HG02870 (cell line): ENCODE results near the gene VIPR2.
"Not testable (repeated sequence)": the region's sequence is repeated elsewhere in the genome, so short reads cannot be mapped to it uniquely, and the experiment has no call there.

ENCODE experiments used
- ATAC-seq: cut with Tn5 transposase; IDR thresholded peaks from one replicate; pipeline ENCODE4 v1.9.1; 2021; ENCODE audit warnings: mild to moderate bottlenecking, moderate library complexity; ENCODE audit not compliant: unreplicated experiment

The VIPR2 gene, protein sequence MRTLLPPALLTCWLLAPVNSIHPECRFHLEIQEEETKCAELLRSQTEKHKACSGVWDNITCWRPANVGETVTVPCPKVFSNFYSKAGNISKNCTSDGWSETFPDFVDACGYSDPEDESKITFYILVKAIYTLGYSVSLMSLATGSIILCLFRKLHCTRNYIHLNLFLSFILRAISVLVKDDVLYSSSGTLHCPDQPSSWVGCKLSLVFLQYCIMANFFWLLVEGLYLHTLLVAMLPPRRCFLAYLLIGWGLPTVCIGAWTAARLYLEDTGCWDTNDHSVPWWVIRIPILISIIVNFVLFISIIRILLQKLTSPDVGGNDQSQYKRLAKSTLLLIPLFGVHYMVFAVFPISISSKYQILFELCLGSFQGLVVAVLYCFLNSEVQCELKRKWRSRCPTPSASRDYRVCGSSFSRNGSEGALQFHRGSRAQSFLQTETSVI

DNA sequence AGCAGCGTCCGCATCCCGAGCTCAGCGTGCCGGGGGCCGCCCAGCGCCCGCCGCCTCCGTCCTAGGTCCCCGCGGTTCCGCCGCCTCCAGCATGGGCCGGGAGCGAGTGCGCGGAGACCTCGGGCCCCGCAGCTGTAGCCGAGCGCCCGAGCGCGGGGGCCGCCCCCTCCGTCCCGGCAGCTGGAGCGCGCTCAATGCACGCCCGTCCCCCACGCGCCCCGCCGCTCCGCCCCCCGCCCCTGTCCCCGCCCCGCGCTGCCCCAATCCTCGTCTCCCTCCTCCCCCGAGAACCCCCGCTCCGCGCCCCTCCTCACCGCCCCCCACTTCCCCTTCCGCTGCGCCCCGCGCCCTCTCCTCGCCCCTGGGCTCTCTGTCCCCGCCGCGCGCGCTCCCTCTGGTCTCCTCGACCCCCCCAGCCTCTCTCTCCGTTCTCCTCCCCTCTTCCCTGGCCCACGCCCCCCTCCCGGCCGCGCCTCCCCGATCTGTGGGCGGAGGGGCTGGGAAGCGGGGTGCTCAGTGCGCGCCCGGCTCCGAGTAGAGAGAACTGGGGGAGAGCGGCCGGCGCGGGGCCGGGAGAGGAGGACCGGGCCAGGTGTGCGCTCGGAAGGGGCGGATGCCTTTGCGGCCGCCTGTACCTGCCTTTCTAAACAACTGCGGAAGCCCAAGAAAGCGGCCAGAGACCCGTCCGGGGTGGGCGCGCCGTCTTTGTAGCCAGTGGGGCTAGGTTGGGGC, at the start of gene VIPR2:
Gene VIPR2 (minus strand): TSS at position 110 of the 732 bp plus-strand sequence. CDS start 96 bp downstream, at position 14.
- ATAC-seq = no peak

GRCh38 chr7:159193543-159194090, 49.0 kb upstream of the VIPR2 start:
- no peak for ATAC-seq

- ATAC-seq = no peak
Measured at GRCh38 chr7:159192725-159193453, 48.2 kb upstream of the VIPR2 start.

DNA sequence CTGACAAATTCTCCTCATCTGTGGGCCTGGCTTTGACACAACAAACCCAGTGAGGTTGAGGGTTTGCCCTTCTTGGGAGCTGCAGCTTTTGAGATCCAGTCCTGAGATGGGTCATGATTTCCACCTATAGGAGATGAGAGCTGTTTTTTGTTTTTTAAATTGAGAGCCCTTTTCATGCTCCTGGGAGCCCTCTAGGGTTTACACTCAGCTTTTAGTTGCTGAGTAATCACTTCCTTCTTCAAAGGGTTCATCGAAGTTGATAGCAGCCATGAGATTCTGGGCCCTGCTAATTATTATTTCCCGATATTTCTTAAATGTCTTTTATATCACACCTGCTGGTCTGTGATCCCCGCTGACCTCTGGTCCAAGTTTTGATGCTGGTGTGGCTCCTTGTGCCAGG, 47.3 kb upstream of the VIPR2 start:
- ATAC-seq = no peak

DNA sequence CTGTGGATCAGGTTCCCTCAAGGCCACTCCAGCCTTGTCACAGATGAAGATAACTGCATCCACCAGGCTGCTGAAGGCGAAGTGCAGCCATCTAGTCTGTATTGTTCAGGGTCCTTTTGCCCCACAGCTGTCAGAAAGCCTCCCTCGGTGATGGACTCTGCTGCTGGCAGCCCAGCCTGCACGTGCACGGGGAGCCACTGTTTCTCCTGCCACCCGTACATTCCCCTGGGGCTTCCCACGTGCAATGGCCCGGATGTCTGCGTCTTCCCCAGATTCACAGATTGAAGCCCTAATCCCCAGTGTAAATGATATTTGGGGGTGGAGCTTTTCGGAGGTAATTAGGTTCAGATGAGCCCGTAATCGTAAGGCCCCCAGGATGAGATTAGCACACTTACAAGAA, 46.6 kb upstream of the VIPR2 start:
- ATAC-seq = no peak

- no peak for ATAC-seq
Measured at GRCh38 chr7:159188011-159188410, 43.3 kb upstream of the VIPR2 start.

- ATAC-seq = no peak
Measured at GRCh38 chr7:159179241-159179640, 34.6 kb upstream of the VIPR2 start.

DNA sequence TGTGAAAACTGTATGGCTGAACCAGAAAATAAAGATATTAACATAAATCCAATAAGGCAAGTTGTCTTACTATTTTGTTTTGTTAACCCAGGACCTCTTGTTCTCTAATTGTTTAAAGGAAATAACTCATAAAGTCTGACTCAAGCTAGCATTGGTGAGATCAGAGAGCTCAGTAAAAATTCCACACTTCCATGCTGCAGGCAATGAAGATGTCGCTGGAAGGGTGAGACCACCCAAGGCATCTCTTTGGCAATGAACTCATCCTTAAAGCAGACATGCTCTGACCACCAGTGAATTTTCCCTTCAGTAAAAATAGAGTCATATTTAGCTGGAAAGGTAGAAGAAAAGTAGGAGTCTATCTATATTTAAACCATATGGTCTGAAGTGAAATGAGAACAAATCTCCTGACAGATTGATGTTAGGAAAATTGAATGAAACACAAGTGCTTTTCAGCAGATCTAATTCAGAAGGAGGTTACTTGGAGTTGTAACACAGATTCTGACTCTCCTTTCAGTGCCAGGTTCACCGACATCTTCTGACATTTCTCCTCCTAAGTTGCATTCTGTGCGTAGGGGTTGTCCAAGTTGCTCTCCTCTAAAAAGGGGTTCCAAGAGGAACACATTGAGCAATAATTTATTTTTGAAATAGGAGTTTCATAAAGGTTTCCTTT, 32.8 kb upstream of the VIPR2 start:
- no peak for ATAC-seq

DNA sequence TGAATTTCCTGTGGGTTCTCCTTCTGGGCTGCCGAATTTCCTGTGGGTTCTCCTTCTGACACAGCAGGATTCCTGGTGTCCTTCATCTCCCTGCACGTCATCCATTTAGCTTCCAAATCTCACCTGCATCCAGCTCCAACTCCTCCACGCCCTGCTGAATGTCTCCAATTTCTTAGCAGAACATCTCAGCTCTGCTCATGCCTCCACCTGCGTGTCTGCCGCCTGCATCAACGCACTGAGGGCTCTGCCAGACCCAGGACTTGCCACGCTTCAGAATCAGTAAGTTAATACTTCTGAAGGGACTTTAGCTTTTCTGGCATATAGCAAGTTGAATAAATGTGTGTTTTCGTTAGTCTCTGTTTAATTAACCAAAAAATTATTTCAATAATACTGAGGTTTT, 31.1 kb upstream of the VIPR2 start:
- no peak for ATAC-seq

GRCh38 chr7:159175100-159175499, 30.4 kb upstream of the VIPR2 start:
- ATAC-seq = not testable (repeated sequence)

DNA sequence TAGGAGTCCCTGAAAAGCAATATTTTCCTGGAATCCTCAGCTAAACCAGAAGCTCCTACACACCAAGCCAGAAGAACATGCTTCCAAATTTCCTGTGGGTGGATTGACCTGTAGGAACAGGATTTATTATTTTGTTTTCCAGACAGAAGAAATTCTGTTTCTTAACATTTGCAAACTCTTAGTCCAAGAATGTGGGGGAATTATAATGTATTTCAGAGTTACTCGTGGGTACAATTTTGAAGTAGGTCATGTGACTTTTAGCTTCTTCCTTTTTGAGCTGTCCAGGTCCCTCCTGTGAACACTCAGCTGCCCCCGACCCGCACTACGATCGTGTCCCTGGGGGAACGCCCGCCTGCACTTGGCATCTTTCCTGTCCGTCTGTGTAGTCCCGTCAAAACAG, 27.7 kb upstream of the VIPR2 start:
- ATAC-seq = no peak

DNA sequence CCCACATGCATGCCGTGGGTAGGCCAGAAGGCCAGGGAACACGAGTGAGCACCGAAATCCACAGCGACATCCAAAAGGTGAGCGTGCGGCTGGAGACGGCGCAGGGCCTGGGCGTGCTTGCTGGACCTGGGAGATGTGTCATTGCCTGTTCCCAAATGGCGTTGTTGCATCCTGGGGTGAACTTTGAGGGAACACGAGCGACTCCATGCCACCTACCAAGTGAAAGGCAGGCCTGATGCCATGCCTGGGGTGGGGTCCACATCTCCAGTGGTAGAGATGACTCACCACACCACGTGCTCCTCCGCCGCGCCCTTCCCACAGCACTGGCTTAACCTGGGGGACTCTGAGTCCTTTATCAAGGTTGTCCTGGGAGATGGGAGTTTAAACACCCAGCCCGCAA, 24.7 kb upstream of the VIPR2 start:
- no peak for ATAC-seq

DNA sequence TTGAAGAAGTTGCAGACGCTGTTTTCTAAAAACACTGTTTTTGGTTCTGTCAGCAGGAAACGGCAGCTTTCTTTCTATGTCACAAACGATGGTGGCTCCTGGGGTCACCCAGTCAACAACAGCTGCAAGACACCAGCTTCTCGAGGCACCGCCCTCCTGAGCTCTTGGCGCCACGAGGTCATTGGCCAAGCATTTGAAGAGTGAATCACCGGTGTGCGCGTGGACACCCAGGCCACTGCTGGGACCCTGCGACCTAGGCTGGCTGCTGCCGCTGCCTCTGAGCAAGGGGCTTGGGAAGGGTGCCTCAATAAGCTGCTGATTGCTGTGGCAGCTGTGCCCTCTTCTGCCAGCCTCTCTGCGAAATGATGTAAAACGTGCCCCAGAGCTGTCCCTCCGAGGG, 22.5 kb upstream of the VIPR2 start:
- no peak for ATAC-seq

DNA sequence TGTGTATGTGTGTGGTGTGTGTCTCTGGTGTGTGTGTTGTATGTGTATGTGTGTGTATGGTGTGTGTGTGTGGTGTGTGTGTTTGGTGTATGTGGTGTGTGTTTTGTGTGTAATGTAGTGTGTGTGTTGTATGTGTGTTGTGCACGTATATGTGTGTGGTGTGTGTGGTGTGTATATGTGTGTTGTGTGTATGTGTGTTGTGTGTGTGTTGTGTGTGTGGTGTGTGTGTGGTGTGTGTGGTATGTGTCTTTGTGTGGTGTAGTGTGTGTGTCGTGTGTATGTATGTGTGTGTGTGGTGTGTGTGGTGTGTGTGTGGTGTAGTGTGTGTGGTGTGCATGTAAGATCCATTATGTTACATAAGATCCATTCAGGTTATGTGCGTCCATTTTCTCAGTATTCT, 21.9 kb upstream of the VIPR2 start:
- ATAC-seq = no peak

DNA sequence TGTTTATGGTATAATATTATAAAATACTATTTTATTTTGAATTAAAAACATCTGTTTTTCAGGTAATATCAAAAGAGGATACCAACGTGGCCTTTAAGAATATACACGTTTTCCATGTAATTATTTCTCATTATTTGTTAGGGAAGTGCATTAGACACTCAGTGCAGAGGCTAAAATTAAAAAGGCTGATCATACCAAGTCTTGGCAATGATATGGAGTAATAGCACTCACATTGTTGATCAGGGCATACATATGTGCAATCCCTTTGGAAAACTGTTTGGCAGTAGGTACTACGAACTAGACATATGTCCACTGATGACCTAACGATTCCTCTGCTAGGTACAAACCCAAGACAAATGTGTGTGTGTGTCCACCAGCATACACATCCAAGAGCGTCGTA, 20.7 kb upstream of the VIPR2 start:
- no peak for ATAC-seq

DNA sequence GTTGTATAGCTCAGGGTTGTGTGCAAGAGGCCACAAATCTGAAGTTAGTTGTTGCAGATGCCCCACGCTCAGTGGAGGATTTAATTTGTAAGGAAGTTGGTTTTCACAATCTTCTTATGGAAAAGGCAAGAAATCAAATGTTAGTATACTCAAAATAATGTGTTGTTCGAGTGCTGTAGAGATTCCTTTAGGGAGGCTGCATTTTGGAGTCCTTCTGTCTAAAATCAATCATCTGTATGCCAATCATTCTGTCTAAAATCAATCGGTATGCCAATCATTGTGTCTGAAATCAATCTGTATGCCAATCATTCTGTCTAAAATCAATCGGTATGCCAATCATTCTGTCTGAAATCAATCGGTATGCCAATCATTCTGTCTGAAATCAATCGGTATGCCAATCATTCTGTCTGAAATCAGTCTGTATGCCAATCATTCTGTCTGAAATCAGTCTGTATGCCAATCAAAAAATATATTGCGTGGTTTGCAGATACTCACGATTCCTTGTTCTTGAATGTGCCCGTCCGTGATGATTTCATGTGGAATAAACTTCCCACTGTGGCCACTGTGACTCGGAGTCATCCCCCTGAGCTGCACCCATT, 19.1 kb upstream of the VIPR2 start:
- not testable (repeated sequence) for ATAC-seq

DNA sequence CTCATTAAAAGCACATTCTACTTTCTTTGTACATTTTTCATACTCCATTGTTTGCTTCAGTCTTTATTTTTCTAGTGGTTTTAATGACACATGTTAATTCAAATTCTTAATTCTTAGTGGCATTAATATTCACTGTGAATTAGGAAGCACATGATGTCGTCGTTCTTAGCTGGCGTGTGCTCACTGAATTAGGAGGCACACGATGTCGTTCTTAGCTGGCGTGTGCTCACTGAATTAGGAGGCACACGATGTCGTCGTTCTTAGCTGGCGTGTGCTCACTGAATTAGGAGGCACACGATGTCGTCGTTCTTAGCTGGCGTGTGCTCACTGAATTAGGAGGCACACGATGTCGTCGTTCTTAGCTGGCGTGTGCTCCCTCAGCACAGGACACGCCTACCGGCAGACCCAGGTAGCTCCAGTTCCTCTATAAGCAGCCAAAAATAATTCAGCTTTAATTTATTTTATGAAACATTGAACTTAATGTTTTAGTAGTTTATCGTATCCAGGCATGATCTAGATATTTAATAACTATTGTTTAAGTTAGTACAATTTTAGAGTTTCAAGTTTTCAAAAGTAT, 17.5 kb upstream of the VIPR2 start:
- ATAC-seq = not testable (repeated sequence)

- no peak for ATAC-seq
Measured at GRCh38 chr7:159160450-159160849, 15.8 kb upstream of the VIPR2 start.

DNA sequence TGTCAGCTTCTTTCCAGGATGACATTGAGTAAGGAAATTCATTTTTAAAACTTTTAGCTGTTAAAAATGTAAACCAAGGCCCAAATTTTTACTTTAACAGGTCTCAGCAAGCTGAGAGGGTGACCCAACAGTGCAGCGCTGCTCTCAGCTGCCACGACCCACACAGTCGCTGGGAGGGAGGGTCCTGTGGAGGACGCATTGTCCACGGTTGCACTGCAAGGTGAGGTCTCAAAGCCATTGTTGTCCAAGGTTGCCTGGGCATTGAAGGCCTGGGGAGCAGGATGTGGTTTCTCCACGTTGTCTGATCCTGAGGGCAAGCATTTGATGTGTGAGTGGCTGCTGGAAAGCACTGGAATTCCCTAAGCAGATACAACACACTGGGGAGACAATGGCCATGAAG, 15.1 kb upstream of the VIPR2 start:
- no peak for ATAC-seq

- ATAC-seq = no peak
Measured at GRCh38 chr7:159158888-159159405, 14.3 kb upstream of the VIPR2 start.
